Endothelial cell of umbilical vein (primary cell): Measurements from ENCODE around the gene TSNAXIP1. TPM values are rescaled to one million over a fixed set of nuclear protein-coding genes. Genes with fewer than 3 reads are reported as not detected.

ENCODE experiments used
- BruUV-seq: library from RNA; stranded (reverse); fragments of 400-500 nt; replicated peaks from 2 replicates; lab custom pipeline; 2021; lab: Mats Ljungman, UMichigan
- CTCF ChIA-PET: fragments of 300-600, 350-600 bp; sonication (Branson Sonifier 250); formaldehyde crosslinking; loops from one replicate; lab custom pipeline; 2021; ENCODE audit warnings: antibody characterized with exemption, inconsistent platforms; lab: Charles Lee
- POLR2A ChIA-PET: fragments of 300-600, 350-600 bp; sonication (Branson Sonifier 250); formaldehyde crosslinking; loops from one replicate; lab custom pipeline; 2021; ENCODE audit warnings: antibody characterized with exemption, inconsistent platforms; lab: Charles Lee
- DNase-seq: peaks from one replicate; pipeline ENCODE4 v3.0.0-alpha.2; 2011; ENCODE audit warnings: low read depth, low spot score
- FAIRE-seq: peaks from 2 replicates; lab custom pipeline; 2011; peaks lifted over from hg19 to GRCh38; lab: Jason Lieb, UNC
- H2AFZ ChIP-seq: 2 replicates; pipeline ENCODE4 v1.6.0; 2012; ENCODE audit warnings: low read depth, low read length, control low read depth, inconsistent platforms
- H3K27ac ChIP-seq: 2 replicates; pipeline ENCODE4 v1.5.1; 2011; ENCODE audit warnings: low read depth, mild to moderate bottlenecking, control low read depth, low read length, moderate library complexity; ENCODE audit not compliant: insufficient read depth
- H3K27me3 ChIP-seq, 2 experiments: 2 replicates each; pipeline versions ENCODE4 v1.6.0 to v1.6.1; 2011; ENCODE audit warnings: low read length in 2 of 2, mixed read lengths in 1 of 2; ENCODE audit not compliant: control insufficient read depth in 2 of 2, insufficient read depth in 2 of 2
- H3K36me3 ChIP-seq, 2 experiments: 2 replicates in 1 of 2; 3 replicates in 1 of 2; pipeline ENCODE4 v1.5.1; 2011; ENCODE audit warnings: low read length in 2 of 2, mild to moderate bottlenecking in 1 of 2, moderate library complexity in 1 of 2; ENCODE audit not compliant: control insufficient read depth in 2 of 2, insufficient read depth in 2 of 2; ENCODE audit errors: extremely low read depth in 1 of 2
- H3K4me1 ChIP-seq: 3 replicates; pipeline ENCODE4 v1.5.1; 2011; ENCODE audit warnings: mild to moderate bottlenecking, low read length; ENCODE audit not compliant: control insufficient read depth, insufficient read depth; ENCODE audit errors: extremely low read depth
- H3K4me2 ChIP-seq: 2 replicates; pipeline ENCODE4 v1.6.1; 2011; ENCODE audit warnings: low read length, control low read depth, mixed read lengths; ENCODE audit not compliant: insufficient read depth
- H3K4me3 ChIP-seq, 3 experiments: fragments of 200-600 bp in 1 of 3; sonication (generic), shearing (Covaris generic) in 1 of 3; replicated peaks in 1 of 3; 2 replicates each; pipeline ENCODE4 v1.5.1; 2011 to 2016; ENCODE audit warnings: control low read depth in 3 of 3, low read length in 3 of 3, mild to moderate bottlenecking in 2 of 3, inconsistent platforms in 1 of 3, low read depth in 1 of 3, moderate library complexity in 1 of 3; ENCODE audit not compliant: insufficient read depth in 1 of 3
- H3K79me2 ChIP-seq: 2 replicates; pipeline ENCODE4 v1.6.0; 2012; ENCODE audit warnings: low read length, inconsistent platforms; ENCODE audit not compliant: control insufficient read depth, insufficient read depth
- H3K9ac ChIP-seq: replicated peaks from 2 replicates; pipeline ENCODE3; 2011; ENCODE audit warnings: low read length, control low read depth; ENCODE audit not compliant: insufficient read depth; ENCODE audit errors: extremely low read depth
- H3K9me1 ChIP-seq: replicated peaks from 3 replicates; pipeline ENCODE4 v1.6.0; 2011; ENCODE audit warnings: mild to moderate bottlenecking, low read length; ENCODE audit not compliant: control insufficient read depth, insufficient read depth; ENCODE audit errors: extremely low read depth
- H3K9me3 ChIP-seq: replicated peaks from 2 replicates; pipeline ENCODE4 v1.5.1; 2012; ENCODE audit warnings: low read length, inconsistent platforms; ENCODE audit not compliant: control insufficient read depth, insufficient read depth
- H4K20me1 ChIP-seq: replicated peaks from 2 replicates; pipeline ENCODE3; 2011; ENCODE audit warnings: mild to moderate bottlenecking, low read length; ENCODE audit not compliant: control insufficient read depth, insufficient read depth; ENCODE audit errors: extremely low read depth
- CTCF ChIP-seq, 2 donors: IDR thresholded peaks; 1 replicate in 1 of 2; 2 replicates in 1 of 2; pipeline ENCODE4 v1.5.1; 2011; ENCODE audit warnings: low read length in 2 of 2, mild to moderate bottlenecking in 2 of 2, moderate library complexity in 2 of 2, control low read depth in 1 of 2, inconsistent platforms in 1 of 2, low read depth in 1 of 2; ENCODE audit not compliant: insufficient read depth in 1 of 2; ENCODE audit errors: extremely low read depth in 1 of 2
- EZH2 ChIP-seq: IDR thresholded peaks from 2 replicates; pipeline ENCODE4 v1.6.1; 2012; ENCODE audit warnings: borderline replicate concordance, low read depth, mild to moderate bottlenecking, moderate library complexity, low read length, inconsistent platforms; ENCODE audit not compliant: severe bottlenecking
- FOS ChIP-seq: IDR thresholded peaks from 2 replicates; pipeline ENCODE4 v1.6.1; 2011; ENCODE audit warnings: mild to moderate bottlenecking, low read length, moderate library complexity, borderline replicate concordance; ENCODE audit not compliant: insufficient read depth
- GATA2 ChIP-seq: IDR thresholded peaks from 2 replicates; pipeline ENCODE4 v1.7.0; 2011; ENCODE audit warnings: low read depth, mild to moderate bottlenecking, moderate library complexity, mixed read lengths, low read length; ENCODE audit not compliant: insufficient read length, insufficient read depth
- JUN ChIP-seq: IDR thresholded peaks from 2 replicates; pipeline ENCODE4 v1.6.1; 2011; ENCODE audit warnings: borderline replicate concordance, low read depth; ENCODE audit not compliant: insufficient read length, insufficient read depth
- MAX ChIP-seq: IDR thresholded peaks from 2 replicates; pipeline ENCODE4 v1.6.1; 2011; ENCODE audit not compliant: insufficient read depth, insufficient read length
- MYC ChIP-seq: IDR thresholded peaks from one replicate; pipeline ENCODE4 v1.6.1; 2011; ENCODE audit warnings: mild to moderate bottlenecking, low read depth, low read length
- POLR2A ChIP-seq: IDR thresholded peaks from 2 replicates; pipeline ENCODE4 v1.6.1; 2012; ENCODE audit warnings: low read depth, mild to moderate bottlenecking, control low read depth, low read length
- POLR2AphosphoS5 ChIP-seq: IDR thresholded peaks from 2 replicates; pipeline ENCODE4 v1.6.1; 2012; ENCODE audit warnings: low read depth, mild to moderate bottlenecking, control low read depth, low read length, moderate library complexity; ENCODE audit not compliant: insufficient read depth
- dilution Hi-C: fragments of 300-500 bp; cut with MboI; formaldehyde crosslinking; loops from one replicate; pipeline ENCODE4 v1.15.0; 2019; ENCODE audit warnings: low sequenced_read_pairs; ENCODE audit not compliant: extremely low pct_ligation_motif_present
- intact Hi-C: fragments of 100-400 bp; cut with micrococcal nuclease; formaldehyde crosslinking; loops from one replicate; pipeline ENCODE4 v1.10.0; 2022
- polyA plus RNA-seq, 4 experiments: library from polyadenylated mRNA; depleted of rRNA in 3 of 4; stranded (reverse) in 3 of 4; unstranded in 1 of 4; fragments of >200 nt; gene quantifications; 2 replicates each; pipeline versions ENCODE4 v1.2.1 to v1.2.3, GENCODE V29; 2011 to 2012; ENCODE audit warnings: missing spikeins in 1 of 4
- total RNA-seq: library from RNA; stranded (reverse); gene quantifications from 2 replicates; pipeline ENCODE4 v1.2.3, GENCODE V29; 2021

The TSNAXIP1 gene
- total and polyA plus RNA-seq, 2 donors (not counting 3 experiments of a cell fraction or from before 2014, with no cell fraction given): 0.95 to 1.2 TPM

DNA sequence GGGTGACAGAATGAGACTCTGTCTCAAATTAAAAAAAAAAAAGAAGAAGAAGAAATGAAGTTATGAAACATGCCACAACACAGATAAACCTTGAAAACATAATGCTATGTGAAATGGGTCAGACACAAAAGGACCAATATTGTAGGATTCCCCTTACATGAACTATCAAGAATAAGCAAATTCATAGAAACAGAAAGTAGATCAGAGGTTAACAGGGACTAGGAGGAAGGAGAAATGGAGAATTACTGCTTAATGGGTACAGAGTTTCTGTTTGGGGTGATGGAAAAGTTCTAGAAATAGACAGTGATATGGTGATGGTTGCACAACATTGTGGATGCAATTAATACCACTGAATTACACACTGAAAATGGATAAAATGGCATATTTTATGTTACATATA, 16.6 kb upstream of the TSNAXIP1 start:
- H3K79me2 ChIP-seq: peaks cover 12% of the 10 kb centered on the region
- intact Hi-C loops: no loop called here
- ChIA-PET CTCF (no interaction called here), POLR2A (no interaction called here)
- no peak for TF ChIP-seq GATA2
- no peak for TF ChIP-seq FOS
- TF ChIP-seq JUN: no peak
- TF ChIP-seq MAX: no peak
- TF ChIP-seq EZH2: no peak
- no peak for TF ChIP-seq MYC
- no peak for TF ChIP-seq POLR2AphosphoS5
- no peak for TF ChIP-seq CTCF (IDR thresholded peaks at IDR 0.05; ENCODE audit: extremely low read depth in 1 of 2, insufficient read depth in 1 of 2, low read depth in 1 of 2, low read length in 2 of 2)
- no peak for TF ChIP-seq POLR2A
- H3K4me3 ChIP-seq: no peak overlapping the region
- H3K27me3 ChIP-seq: no peaks in the 10 kb centered on the region
- H3K4me2 ChIP-seq: no peak overlapping the region
- no peaks in the 10 kb centered on the region for H3K9me1 ChIP-seq
- H4K20me1 ChIP-seq: no peaks in the 10 kb centered on the region
- no peak overlapping the region for H2AFZ ChIP-seq
- BruUV-seq: no TSS peak
- H3K27ac ChIP-seq: no peak overlapping the region
- DNase-seq: no peak
- no peak for FAIRE-seq
- no peak overlapping the region for H3K9ac ChIP-seq
- no peaks in the 10 kb centered on the region for H3K36me3 ChIP-seq
- no peaks in the 10 kb centered on the region for H3K9me3 ChIP-seq
- H3K4me1 ChIP-seq: no peaks in the 10 kb centered on the region
- dilution Hi-C loops: no loop called here
